GF-D8 (cell line): ENCODE measurements around the gene TYSND1.
A peak's percentile ranks its signal among the peaks of the same experiment; 100 is the strongest.
"Not testable (repeated sequence)": the region's sequence is repeated elsewhere in the genome, so short reads cannot be mapped to it uniquely, and the experiment has no call there.

ENCODE experiments used
- DNase-seq: peaks from one replicate; lab custom pipeline; 2025; lab: John Stamatoyannopoulos, UW

Gene TYSND1

DNA sequence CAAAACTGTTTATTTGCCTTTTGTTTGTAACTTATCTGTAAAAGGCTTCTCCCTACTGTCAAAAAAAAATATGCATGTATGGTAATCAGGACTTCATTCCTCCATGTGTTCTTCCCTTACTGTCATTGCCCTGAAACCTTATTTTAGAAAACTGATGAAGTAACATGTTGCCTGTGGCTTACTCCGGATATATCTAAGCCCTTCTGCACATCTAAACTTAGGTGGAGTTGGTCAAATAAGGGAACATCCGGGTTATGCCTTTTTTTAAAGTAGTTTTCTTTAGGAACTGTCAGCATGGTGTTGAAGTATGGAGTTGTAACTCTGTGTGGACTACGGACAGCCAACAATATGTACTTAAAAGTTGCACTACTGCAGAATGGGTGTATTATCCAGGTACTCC, 17.7 kb upstream of the TYSND1 start:
- peak; percentile 51 for DNase-seq

DNA sequence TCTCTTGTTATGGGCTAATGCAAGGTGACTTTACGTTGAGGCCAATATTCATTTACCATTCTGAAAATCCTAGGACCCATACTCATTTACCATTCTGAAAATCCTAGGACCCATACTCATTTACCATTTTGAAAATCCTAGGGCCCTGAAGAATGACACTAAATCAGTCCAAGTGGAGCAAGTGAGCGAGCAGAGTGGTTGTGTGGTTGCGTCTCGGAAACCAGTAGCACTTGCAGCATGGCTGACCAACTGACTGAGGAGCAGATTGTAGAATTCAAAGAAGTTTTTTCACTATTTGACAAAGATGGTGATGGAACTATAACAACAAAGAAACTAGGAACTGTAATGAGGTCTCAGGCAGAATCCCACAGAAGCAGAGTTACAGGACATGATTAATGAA, 16.9 kb upstream of the TYSND1 start:
- DNase-seq, result no peak

DNA sequence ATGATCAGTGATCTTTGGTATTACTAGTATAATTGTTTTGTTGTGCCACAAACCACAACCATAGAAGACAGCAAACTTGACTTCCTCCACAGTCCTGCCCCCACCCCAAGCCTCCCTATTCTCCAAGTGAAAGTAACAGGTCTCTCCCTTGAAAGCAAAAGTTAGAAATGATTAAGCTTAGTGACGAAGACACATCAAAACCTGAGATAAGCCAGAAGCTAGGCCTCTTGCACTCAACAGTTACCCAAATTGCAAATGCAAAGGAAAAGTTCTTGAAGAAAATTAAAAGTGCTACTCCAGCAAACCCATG, 16.3 kb upstream of the TYSND1 start:
- no peak for DNase-seq

DNA sequence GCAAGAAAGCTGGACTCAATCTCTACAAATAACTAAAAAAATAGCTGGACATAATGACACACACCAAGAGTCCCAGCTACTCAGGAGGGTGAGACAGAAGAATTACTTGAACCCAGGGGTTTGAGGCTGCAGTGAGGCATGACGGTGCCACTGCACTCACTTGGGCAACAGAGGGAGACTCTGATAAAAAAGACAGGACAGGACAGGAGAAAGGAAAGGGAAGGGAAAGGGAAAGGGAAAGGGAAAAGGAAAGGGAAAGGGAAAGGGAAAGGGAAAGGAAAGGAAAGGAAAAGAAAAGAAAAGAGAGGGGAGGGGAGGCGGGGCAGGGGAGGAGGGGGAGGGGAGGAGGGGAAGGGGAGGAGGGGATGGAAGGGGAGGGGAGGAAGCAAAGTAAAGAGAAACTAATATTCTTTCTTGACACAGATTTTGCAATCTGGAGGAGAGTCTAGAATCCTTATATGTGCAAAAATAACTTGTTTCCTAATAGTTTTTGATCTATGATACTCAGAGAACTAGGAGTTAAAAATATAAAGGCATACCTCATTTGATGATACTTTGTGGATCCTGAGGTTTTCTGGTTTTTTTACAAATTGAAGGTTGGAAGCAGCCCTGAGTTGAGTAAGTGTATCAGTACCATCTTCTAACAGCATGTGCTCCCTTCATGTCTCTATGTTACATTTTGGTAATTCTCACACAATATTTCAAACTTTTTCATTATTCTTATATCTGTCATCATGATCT, 15.8 kb upstream of the TYSND1 start:
- DNase-seq, result no peak

DNA sequence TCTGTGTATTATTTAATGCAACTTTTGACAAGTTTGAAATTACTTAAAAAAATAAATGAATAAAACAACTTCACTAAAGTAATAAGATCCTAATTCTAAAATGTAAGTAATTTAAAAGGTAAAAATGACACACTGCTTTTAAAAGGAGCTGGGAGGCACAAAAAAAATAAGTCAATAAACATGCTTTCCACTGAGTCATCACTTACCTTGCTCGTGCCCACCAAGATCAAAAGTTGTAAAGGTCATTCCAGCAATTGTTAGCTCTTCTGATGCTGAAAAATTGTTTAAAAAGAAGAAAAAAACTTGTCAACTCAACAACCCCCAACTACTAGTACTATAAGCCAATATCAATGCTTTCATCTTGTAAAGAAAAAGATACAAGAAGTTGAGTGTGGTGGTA, 14.3 kb upstream of the TYSND1 start:
- no peak for DNase-seq

DNA sequence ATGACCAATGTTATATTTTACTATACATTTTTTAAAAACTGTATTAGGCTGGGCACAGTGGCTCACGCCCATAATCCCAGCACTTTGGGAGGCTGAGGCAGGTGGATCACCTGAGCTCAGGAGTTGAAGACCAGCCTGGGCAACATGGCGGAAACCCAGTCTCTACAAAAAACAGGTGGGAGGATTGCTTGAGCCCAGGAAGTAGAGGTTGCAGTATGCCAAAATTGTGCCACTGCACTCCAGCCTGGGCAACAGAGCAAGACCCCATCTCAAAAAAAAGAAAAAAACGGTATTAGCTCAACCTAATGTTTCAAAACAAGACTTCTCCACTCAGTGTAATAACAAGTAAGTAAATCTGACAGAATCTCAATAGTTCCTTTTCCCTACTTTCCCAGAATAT, 12.9 kb upstream of the TYSND1 start:
- DNase-seq, result not testable (repeated sequence)

DNA sequence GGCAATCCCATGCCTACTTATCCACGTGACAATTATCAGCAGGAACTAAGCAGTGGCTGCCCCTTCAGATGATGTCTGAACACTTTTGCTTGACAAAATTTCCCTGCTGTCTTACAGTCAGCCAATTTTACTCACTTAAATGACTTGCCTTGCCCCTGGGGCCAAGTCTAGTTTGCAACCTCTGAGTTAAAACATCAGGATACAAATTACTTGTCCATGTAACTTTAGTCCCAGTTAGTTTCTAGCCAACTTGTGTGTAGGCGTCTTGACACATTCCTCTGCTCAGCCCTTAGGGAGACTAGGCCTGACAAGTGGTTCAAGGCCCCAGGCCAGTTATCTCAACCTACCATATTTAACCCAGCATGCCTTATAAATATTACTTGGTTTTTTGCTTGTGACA, 11.6 kb upstream of the TYSND1 start:
- DNase-seq, result no peak

DNA sequence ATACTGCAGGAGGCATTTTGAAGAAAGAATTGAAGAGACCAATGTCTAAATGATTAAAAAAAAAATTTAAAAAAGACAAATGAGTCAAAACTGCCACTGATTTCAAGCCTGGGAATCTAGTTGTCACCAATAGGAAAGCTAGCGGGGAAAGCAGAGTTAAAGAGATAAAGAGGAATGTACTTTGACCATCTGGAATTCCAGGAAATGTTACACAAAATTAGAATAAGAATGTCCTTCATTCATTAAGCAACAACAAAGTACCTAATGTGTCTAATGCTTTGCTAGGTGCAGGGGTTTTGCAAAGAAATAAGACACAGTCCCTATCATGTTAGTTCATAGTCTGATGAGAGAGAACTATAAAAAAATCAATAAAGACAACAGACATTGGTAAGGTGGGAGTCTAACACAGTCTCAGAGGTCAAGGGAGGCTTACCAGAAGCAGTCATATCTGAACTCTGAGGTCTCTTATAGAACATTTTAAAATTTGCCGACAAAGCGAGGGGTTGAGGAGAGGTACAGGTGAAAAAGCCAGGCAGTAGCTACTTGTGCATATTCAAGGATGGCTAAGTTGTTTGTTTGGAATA, 8.8 kb upstream of the TYSND1 start:
- no peak for DNase-seq

DNA sequence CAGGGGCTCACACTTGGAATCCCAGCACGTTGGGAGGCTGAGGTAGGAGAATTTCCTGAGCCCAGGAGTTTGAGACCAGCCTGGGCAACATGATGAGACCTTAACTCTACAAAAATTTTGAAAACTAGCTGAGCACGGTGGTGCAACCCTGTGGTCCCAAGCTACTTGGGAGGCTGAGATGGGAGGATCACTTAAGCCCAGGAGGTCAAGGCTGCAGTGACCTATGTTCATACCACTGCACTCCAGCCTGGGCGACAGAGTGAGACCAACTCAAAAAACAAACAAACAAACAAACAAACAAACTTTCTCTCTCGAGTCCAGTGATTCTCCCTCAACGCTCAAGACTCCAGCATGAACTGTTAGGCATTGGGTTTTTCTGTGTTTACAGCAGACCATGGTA, 2.0 kb upstream of the TYSND1 start:
- DNase-seq, result no peak

DNA sequence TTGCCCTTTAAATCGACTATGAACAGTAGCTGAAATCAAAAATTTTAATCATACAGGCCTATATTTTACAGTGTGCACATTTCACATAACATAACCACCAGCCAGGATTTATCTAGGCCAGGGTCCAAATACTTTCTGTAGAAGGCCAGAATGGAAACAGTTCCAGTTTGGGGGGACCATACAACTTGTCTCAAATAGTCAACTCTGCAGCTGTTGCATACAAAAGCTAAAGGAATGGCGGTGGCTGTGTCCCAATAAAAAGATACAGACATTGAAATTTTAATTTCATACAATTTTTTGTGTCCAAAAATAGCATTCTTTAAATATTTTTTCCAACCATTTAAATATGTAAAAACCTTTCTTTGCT, 742 bp upstream of the TYSND1 start:
- no peak for DNase-seq

DNA sequence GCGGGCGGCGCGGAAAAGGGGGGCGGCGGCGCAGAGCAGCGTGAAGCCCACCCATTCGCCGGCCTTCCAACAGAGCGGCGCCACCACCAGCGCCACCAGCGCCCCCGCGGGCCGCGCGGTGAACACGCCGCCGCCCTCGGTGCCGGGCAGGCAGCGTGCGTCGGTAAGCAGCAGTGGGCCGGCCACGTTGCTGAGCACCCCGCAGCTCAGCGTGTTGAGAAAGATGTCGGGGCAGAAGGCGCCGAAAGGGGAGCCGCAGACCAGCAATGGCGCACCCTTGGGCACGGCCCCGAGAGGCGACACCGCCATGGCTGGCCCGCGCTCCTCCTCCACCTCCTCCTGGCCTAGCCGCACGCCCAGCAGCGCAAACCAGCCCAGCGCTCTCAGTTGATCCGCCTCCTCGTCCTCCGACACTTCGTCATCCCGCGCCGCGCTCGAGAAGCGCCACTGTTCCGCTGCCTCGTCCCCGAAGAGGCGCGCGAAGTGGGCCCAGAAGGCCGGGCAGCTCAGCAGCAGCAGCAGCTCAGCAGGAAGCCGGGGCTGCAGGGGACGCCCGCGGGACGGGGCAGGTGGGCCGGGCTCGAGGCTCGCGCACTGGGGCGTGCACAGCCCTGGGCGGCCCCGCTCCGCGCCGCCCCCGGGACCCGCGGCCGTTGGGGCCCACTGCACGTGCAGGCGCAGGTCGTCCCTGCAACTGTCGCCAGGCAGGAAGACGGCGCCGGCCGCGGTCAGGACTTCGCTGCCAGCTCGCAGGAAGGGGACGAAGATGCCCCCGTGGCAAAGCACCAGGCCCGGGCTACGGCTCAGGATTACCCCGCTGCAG, 623 bp downstream of the TYSND1 start:
- peak; percentile 16 for DNase-seq

DNA sequence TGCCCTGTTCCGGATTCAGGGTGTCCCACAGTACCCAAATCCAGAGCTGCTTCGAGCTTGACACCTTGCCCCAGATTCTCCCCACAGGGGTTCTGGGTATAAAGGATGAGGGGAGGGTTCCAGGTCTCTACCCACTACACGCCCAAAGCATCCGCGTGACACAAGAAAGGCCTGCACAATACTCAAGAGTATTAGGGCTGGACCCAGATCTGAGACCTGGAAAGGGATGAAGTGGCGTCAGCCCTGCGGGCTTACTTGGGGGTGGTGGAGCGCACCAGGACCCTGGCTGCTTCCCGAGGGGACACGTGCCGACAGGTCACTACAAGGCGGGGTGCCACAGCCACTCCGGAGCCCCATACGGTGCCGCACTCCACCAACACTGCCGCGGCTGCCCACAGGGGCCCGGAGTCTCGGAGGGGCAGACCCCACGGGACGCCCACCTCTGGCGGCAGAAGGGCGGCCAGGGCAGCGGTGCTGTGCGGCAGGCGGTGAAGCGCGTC, 1.3 kb downstream of the TYSND1 start:
- DNase-seq, result no peak

DNA sequence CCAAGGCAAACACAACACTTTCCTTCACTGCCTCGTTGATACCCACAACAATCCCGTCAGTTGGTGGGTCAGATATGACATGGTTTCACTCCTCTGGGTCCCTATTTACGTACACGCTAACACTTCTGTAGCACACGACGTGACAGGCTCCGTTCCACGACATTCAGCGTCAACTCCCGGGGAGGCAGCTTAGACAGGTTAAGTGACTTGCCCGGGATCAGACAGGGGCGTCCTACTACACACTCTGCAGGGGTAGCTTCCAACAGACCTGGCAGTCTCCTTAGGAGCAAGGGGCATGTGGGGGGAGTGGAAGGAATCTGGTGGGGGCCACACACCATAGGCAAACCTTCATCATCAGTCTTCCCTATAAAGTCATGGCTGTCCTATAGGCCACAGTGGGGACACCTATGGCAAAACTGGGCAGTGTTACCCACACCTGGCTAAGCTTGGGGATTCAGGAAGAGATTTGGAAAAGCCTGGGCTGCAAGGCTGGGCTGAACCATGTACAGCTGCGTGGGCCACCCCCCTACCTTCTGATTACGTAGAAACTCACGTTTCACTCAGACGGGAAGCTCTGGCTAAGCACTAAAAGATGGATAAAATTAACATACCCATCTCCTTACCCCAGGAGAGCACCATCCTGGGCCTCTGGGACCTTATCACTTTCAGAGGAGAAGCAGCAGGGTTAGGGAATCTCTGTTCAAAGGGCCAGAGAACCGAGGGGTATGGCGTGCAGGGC, 2.0 kb downstream of the TYSND1 start:
- DNase-seq, result no peak

DNA sequence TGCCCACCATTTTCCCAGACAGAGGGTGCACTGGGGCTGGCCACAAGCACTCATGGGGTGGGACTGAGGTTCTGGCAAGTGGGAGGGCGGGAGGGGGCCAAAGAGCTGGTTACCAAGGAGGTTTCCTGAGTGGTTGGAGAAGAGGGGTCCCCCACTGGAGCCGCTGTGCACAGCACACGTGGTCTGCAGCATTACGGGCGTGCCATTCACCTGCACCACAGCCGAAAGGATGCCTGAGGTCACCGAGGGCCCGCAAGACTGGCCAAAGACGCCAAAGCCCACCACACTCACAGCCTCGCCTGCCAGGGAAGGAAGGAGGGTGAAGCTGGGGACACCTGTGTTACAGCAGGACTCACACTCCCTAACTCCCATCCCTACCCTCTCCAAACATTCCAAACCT, 3.9 kb downstream of the TYSND1 start:
- no peak for DNase-seq

DNA sequence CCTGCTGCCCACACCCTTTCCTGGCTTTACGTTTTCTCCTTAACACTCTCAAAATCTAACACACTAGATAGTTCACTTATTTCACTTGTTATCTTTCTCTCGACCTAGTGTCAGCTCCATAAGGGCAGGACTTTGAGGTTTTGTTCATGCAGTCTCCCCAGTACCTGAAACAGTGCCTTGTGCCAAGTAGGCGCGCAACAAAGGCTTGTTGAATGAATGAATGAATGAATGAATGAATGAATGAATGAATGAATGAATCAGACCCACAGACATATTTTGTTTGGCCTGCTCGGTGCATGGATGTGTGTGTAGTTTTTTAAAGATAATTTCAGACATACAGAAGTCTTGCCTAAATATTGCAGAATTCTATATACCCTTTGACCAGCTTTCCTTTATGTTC, 6.2 kb downstream of the TYSND1 start:
- DNase-seq, result no peak

DNA sequence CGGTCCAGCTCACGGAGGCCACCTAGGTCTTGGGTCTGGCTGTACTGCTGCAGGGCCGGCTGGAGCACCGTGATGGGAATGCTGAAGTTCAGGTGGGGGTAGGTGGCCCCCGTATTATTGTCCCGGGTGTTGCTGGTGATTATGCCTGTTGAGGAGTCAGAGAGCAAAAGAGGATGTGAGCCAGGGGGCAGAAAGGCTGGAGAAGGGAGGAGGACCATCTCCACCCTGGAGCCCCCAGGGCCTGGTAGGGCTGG, 6.6 kb downstream of the TYSND1 start:
- no peak for DNase-seq

DNA sequence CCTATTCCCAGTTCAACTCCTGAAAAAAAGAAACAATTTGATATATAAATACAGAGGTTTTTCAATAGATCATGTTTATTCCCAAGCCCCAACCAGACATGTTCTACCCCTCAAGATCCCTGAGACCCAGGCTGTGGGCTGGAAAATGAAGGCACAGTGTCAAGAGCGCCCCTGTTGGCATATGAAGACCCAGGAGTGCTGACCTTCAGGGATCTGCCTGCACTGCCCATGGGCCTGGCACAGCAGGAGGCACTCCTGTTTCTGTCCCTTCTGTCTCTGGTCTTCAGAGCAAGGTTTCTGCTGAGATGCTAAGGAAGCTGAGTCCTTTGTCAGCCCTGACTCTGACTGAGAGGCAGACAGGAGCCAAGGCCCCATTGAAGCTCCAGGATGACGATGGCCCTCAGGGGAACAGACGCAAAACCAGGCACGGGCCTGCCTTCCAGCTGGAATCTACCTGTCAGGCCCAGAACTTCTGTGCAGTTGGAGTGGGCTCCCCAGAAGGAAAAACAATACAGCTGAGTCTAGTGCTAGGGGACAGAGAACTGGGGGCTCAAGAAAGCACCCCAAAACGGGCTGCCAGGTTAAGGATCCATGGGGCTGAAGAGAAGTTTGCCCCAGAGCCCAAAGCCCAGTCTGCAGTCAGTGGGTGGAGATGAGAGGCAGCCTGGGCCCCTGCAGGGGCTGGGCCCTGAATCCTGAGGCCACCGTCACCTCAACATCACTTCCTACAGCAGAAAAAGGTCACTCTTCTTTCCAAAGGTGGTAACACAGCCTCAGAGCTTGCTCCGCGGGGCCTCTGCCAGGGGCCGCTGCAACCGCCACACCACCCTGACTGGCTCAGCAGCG, 7.1 kb downstream of the TYSND1 start:
- no peak for DNase-seq

DNA sequence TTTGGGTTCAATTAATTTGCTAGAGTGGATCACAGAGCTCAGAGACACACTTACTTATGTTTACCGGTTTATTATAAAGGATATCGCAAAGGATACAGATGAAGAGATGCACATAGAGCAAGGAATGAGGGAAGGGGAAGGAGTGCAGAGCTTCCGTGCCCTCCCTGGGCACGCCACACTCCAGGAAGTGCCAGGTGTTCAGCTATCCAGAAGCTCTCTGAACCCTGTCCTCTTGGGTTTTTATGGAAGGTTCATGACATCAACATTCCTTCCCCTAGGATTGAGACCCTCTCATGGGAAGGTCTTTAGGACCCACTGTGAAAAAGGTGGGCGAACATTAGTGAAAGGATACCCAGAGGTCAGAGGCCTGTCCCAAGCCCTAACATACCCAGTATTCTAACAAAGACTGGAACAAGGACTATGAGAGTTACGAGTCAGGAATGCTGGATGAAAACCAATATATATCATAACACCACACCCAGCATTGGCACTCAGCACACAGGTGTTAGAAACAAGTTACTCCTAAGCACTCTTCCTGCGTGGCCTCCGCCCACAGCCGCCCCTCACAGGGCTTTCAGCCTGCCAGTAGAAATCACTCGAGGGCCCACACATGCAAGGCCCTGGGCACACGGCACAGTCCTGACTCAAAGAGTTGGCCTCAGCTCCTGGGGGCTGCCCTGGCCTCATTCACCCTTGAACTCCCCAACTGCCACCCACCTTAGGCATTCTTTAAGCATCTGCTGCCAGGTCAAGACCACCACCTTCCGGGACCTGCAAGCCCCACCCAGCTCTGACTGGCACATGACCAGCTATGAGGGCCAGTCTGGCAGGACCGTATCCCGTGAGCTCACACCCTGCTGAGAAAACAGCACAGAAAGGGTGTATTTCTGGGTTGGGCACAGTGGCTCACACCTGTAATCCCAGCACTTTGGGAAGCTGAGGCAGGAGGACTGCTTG, 8.3 kb downstream of the TYSND1 start:
- no peak for DNase-seq

DNA sequence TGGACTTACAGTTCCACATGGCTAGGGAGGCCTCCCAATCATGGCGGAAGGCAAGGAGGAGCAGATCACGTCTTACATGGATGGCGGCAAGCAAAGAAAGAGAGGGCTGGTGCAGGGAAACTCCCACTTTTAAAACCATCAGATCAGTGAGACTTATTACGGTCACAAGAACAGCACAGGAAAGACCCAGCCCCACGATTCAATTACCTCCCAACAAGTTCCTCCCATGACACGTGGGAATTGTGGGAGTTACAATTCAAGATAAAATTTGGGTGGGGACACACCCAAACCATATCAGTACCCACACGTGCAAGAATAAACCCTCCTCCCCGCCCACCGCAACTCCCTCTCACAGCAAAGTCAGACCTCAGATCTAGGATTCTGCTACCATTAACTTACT, 9.4 kb downstream of the TYSND1 start:
- no peak for DNase-seq

DNA sequence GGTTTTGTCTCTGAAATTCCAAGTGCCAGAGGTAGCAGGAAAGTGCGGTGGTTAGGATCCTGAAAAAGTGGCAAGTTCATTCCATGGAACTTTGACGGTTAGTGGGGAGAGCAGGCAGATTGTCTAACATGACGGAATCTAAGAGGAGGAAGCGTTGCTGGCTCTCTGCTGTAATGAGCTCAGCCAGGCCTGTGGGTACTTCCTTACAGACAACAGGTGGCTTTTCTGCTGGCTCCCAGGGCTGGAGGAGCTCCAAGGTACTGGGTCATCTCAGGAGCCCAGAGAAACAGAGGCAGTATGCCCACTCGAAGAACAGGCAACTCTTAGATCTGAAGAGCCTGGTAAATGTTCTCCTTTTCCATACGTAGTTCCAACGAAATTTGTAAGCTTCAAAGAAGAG, 10.8 kb downstream of the TYSND1 start:
- no peak for DNase-seq

DNA sequence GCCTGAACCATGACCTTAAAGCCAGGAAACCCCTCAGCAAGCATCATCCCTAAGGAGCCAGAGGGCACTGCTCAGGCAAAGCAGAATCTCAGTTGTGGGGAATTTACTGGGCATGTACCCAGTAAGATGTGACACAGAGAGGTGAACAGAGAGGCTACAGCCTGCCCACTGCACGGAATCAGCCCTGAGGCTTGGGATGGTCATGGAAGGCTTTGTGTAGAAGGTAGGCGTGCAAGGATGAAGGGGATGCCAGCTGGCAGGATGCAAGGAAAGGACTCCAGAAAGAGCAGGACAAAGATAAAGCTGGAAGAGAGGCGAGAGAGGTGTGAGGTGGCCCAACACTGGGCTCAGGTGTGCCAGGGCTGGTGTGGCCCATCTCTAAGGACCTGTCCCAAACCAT, 11.5 kb downstream of the TYSND1 start:
- DNase-seq, result no peak
